Calu3 (cell line): Measurements from ENCODE around the gene WDFY2. TPM values are rescaled to one million over a fixed set of nuclear protein-coding genes. Genes with fewer than 3 reads are reported as not detected.

Experiments used
- BruUV-seq: library from RNA; stranded (reverse); fragments of 400-500 nt; replicated peaks from 2 replicates; lab custom pipeline; 2021; lab: Mats Ljungman, UMichigan
- CTCF ChIA-PET: fragments of 300-600 bp; sonication (Branson Sonifier 250); formaldehyde crosslinking; loops from one replicate; lab custom pipeline; 2022; ENCODE audit warnings: antibody characterized with exemption; lab: Charles Lee
- DNase-seq: peaks from one replicate; pipeline ENCODE4 v3.0.0; 2022
- H3K27ac Mint-ChIP-seq: one replicate; pipeline ENCODE4 v1.8.0; 2022; ENCODE audit warnings: mixed read lengths; ENCODE audit not compliant: unreplicated experiment
- H3K27me3 Mint-ChIP-seq: one replicate; pipeline ENCODE4 v1.8.0; 2022; ENCODE audit warnings: mixed read lengths; ENCODE audit not compliant: unreplicated experiment
- H3K36me3 Mint-ChIP-seq: one replicate; pipeline ENCODE4 v1.8.0; 2022; ENCODE audit warnings: mild to moderate bottlenecking, moderate library complexity, mixed read lengths; ENCODE audit not compliant: insufficient read depth, unreplicated experiment
- H3K4me1 Mint-ChIP-seq: one replicate; pipeline ENCODE4 v1.8.0; 2022; ENCODE audit warnings: mild to moderate bottlenecking, low read depth, mixed read lengths; ENCODE audit not compliant: unreplicated experiment
- H3K4me3 Mint-ChIP-seq: one replicate; pipeline ENCODE4 v1.8.0; 2022; ENCODE audit warnings: mild to moderate bottlenecking, low read depth, moderate library complexity, mixed read lengths; ENCODE audit not compliant: unreplicated experiment
- H3K9me3 Mint-ChIP-seq: one replicate; pipeline ENCODE4 v1.8.0; 2022; ENCODE audit warnings: low read depth, mixed read lengths; ENCODE audit not compliant: unreplicated experiment
- intact Hi-C: fragments of 100-400 bp; cut with micrococcal nuclease; formaldehyde crosslinking; loops from one replicate; pipeline ENCODE4 v1.10.0; 2022; ENCODE audit not compliant: unreplicated experiment
- total RNA-seq: library from RNA; stranded (reverse); gene quantifications from 2 replicates; pipeline ENCODE4 v1.2.3, GENCODE V29; 2022
- TF ChIP-seq, protein P1 (sequence below): fragments of 200-600 bp; IDR thresholded peaks from one replicate; pipeline ENCODE4 v1.8.0; 2022; ENCODE audit warnings: antibody characterized with exemption; ENCODE audit not compliant: unreplicated experiment

Gene WDFY2
- total RNA-seq, 1 experiment from 2014 or later, result 5.9 TPM

DNA sequence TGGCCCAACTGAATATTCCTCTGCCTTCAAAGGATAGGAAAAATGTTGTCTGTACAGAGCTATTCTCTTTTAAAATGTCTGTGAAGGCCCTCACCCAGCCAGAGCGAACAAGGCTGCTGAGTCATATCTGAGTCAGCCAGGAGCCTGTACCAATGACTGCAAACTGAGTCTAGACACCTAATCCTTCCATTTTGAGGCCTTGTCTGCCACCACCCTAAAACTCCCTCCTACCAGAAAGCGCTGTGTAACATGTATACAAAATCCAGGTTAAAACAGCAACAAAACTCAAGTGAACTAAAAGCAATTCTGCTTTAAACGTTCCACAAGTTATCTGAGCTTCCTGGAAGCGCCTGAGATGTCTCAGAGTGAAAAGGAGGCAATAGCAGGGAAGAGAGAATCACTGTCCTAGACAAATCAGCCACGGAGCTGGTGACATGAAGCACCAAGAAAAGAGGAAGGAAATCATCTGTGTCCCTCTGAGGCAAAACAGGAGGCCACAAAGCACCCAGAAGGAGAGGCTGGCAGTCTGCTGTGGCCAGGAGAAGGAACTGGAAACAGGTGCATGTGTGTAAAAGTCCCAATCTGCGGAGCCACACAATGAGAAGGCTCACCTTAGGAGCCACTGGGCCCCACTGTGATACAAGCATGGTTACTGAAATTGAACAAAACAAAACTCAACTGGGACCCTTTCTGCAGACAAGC is 209.5 kb downstream of the WDFY2 start:
- Mint-ChIP-seq H3K4me3 (no peak overlapping the region), H3K27me3 (no peaks in the 10 kb centered on the region), H3K36me3 (peaks cover 4% of the 10 kb centered on the region), H3K9me3 (no peaks in the 10 kb centered on the region), H3K4me1 (no peaks in the 10 kb centered on the region), H3K27ac (peak overlapping the region; percentile 64)
- CTCF ChIA-PET, result interaction anchor here (0.7 kb wide), 1 partner anchor 9 kb away, joined by 4 read pairs; no protein-coding TSS in a partner anchor
- BruUV-seq, result no TSS peak
- TF ChIP-seq, protein P1, sequence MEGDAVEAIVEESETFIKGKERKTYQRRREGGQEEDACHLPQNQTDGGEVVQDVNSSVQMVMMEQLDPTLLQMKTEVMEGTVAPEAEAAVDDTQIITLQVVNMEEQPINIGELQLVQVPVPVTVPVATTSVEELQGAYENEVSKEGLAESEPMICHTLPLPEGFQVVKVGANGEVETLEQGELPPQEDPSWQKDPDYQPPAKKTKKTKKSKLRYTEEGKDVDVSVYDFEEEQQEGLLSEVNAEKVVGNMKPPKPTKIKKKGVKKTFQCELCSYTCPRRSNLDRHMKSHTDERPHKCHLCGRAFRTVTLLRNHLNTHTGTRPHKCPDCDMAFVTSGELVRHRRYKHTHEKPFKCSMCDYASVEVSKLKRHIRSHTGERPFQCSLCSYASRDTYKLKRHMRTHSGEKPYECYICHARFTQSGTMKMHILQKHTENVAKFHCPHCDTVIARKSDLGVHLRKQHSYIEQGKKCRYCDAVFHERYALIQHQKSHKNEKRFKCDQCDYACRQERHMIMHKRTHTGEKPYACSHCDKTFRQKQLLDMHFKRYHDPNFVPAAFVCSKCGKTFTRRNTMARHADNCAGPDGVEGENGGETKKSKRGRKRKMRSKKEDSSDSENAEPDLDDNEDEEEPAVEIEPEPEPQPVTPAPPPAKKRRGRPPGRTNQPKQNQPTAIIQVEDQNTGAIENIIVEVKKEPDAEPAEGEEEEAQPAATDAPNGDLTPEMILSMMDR, result no peak
- intact Hi-C loops, result loop anchor here (10.0 kb wide), 2 partner anchors 209 to 669 kb away; partner anchors contain the start of gene WDFY2
- DNase-seq, result no peak

DNA sequence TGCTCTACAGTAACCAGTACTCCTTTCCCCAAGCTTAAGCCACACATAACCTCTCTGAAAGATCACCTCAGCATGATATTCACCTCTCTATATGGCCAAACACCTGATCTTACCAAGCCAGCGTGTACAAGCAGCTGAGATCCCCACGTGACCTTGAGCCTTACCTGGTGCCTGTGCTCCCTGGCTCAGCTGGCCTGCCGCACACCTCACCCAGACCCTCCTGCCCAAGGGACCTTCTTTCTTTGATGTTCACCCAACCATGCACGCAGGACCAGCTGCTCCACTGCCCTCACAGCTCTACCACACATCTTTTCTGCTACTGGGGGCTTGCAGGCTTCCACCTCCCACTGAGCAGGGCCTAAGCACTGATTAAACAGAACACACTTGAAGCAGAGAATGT is 210.7 kb downstream of the WDFY2 start:
- no peaks in the 10 kb centered on the region for H3K9me3 Mint-ChIP-seq
- CTCF ChIA-PET, result no interaction called here
- BruUV-seq, result no TSS peak
- H3K4me1 Mint-ChIP-seq, result no peaks in the 10 kb centered on the region
- H3K27me3 Mint-ChIP-seq, result no peaks in the 10 kb centered on the region
- DNase-seq, result no peak
- TF ChIP-seq, protein P1, result no peak
- intact Hi-C loops, result loop anchor here (10.0 kb wide), 2 partner anchors 210 to 670 kb away; partner anchors contain the start of gene WDFY2
- no peak overlapping the region for H3K27ac Mint-ChIP-seq
- H3K36me3 Mint-ChIP-seq, result peaks cover 4% of the 10 kb centered on the region
- H3K4me3 Mint-ChIP-seq, result no peak overlapping the region

DNA sequence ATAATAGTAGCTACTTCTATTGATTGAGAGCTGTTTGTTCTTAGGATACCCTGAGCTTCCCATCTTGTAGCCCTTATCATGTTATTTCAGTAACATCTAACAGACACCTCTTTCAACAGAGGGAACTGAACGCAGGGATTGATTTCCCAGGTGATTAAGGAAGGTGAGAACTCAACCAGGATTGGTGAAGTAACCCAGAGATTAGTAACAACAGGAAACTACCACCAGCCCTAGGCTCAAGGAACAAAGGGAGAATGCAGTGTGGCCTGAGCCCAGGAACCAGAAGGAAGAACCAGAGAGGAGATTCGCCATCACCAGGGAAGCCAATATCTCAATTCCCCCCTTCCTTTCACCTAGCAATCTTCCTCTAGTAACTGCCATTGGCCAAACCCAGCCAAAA is 211.2 kb downstream of the WDFY2 start:
- intact Hi-C loops, result loop anchor here (10.0 kb wide), 2 partner anchors 211 to 671 kb away; partner anchors contain the start of gene WDFY2
- CTCF ChIA-PET, result no interaction called here
- no peak overlapping the region for H3K27ac Mint-ChIP-seq
- H3K36me3 Mint-ChIP-seq, result peaks cover 4% of the 10 kb centered on the region
- no peak for DNase-seq
- H3K4me3 Mint-ChIP-seq, result no peak overlapping the region
- no peaks in the 10 kb centered on the region for H3K27me3 Mint-ChIP-seq
- TF ChIP-seq, protein P1, result no peak
- no peaks in the 10 kb centered on the region for H3K9me3 Mint-ChIP-seq
- H3K4me1 Mint-ChIP-seq, result no peaks in the 10 kb centered on the region
- no TSS peak for BruUV-seq

DNA sequence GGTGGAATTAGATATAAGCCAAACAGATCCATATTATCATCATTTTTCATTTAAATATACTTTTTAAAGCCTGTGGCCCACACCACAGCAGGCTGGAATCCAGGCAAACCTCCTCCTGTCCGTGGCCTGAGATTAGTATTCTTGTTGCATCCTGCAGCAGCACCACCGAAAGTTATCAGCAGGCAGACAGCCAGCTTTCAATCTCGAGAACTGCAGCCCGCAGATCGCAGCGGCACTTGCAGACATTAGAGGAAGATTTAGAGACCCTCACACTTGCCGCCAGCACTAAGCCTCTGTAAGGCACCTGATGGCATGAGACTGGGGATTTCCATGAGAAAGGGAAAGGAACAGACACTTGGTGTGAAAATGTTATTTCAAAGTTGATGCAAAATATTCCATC is 212.3 kb downstream of the WDFY2 start:
- Mint-ChIP-seq H3K36me3 (peaks cover 9% of the 10 kb centered on the region), H3K9me3 (no peaks in the 10 kb centered on the region), H3K4me1 (peaks cover 1% of the 10 kb centered on the region), H3K27ac (no peak overlapping the region), H3K27me3 (no peaks in the 10 kb centered on the region), H3K4me3 (no peak overlapping the region)
- intact Hi-C loops, result loop anchor here (10.0 kb wide), 2 partner anchors 212 to 672 kb away; partner anchors contain the start of gene WDFY2
- no peak for DNase-seq
- TF ChIP-seq, protein P1, result no peak
- CTCF ChIA-PET, result interaction anchor here (1.5 kb wide), 1 partner anchor 671 kb away, joined by 6 read pairs; no protein-coding TSS in a partner anchor
- BruUV-seq, result no TSS peak
